Measurements from ENCODE around the gene ARMS2. TPM values are rescaled to one million over a fixed set of nuclear protein-coding genes. Genes with fewer than 3 reads are reported as not detected.

The ARMS2 gene
- total and polyA plus RNA-seq, 2 of the 13 experiments (the other 11 are each of a cell fraction or from before 2014, with no cell fraction given), result not detected

GRCh38 chr10:122448600-122448999, 5.9 kb upstream of the ARMS2 start:
- WGBS (ENCODE audit: low lambda C conversion rate), result 38% methylated on average over 3 of the region's 3 CpGs
- ATAC-seq, result no peak

GRCh38 chr10:122449153-122449552, 5.3 kb upstream of the ARMS2 start:
- FAIRE-seq, result no peak
- no peaks in the 10 kb centered on the region for H3K79me2 ChIP-seq (ENCODE audit: insufficient read depth, low read length)
- H3K27me3 ChIP-seq (ENCODE audit: control insufficient read depth in 1 of 2, insufficient read depth in 2 of 2, low read length in 2 of 2), result peaks cover 0 to 28% of the 10 kb centered on the region in 2 experiments; a peak in 3 of 5 replicates
- CTCF ChIA-PET (ENCODE audit: low intra/inter-chr PET ratio, low total read pairs), result no interaction called here
- H3K9me3 ChIP-seq (ENCODE audit: low read length), result no peaks in the 10 kb centered on the region
- H3K4me3 ChIP-seq (replicated peaks in 1 of 3; ENCODE audit: insufficient read depth in 1 of 3, low read depth in 2 of 3, low read length in 3 of 3), result no peak overlapping the region
- BruUV-seq (replicated peaks), result no TSS peak
- no peaks in the 10 kb centered on the region for H4K20me1 ChIP-seq (ENCODE audit: insufficient read depth, low read length)
- no peak overlapping the region for H2AFZ ChIP-seq (ENCODE audit: low read length)
- no peak overlapping the region for H3K4me2 ChIP-seq (ENCODE audit: low read depth, low read length)
- intact Hi-C loops (cut with micrococcal nuclease; ENCODE audit: unreplicated experiment), result loop anchor here (10.0 kb wide), 1 partner anchor 116 kb away; the partner anchor contains the start of gene DMBT1
- ATAC-seq, result no peak
- H3K27ac ChIP-seq (ENCODE audit: extremely low read length, insufficient read depth, low read length), result no peak overlapping the region
- DNase-seq (ENCODE audit: low spot score), result no peak
- 5% methylated on average over 4 of the region's 4 CpGs for WGBS (ENCODE audit: low lambda C conversion rate)
- no peaks in the 10 kb centered on the region for H3K4me1 ChIP-seq (ENCODE audit: insufficient read depth, low read length)
- no peak overlapping the region for H3K9ac ChIP-seq (ENCODE audit: insufficient read depth, low read depth, low read length)
- POLR2A ChIA-PET, result no interaction called here
- no peaks in the 10 kb centered on the region for H3K36me3 ChIP-seq (replicated peaks in 1 of 2; ENCODE audit: control insufficient read depth in 1 of 2, insufficient read depth in 2 of 2, low read length in 2 of 2)
- in situ Hi-C loops (cut with HindIII; ENCODE audit: extremely low pct_ligation_motif_present, low pct_unique_long_range_greater_than_20kb), result no loop called here
- no peak for TF ChIP-seq MTERF4 (CRISPR knock-in tag; IDR thresholded peaks at IDR 0.05)
- TF ChIP-seq, protein P1, sequence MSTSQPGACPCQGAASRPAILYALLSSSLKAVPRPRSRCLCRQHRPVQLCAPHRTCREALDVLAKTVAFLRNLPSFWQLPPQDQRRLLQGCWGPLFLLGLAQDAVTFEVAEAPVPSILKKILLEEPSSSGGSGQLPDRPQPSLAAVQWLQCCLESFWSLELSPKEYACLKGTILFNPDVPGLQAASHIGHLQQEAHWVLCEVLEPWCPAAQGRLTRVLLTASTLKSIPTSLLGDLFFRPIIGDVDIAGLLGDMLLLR (CRISPR knock-in tag; IDR thresholded peaks at IDR 0.05), result no peak
- TF ChIP-seq, protein P2, sequence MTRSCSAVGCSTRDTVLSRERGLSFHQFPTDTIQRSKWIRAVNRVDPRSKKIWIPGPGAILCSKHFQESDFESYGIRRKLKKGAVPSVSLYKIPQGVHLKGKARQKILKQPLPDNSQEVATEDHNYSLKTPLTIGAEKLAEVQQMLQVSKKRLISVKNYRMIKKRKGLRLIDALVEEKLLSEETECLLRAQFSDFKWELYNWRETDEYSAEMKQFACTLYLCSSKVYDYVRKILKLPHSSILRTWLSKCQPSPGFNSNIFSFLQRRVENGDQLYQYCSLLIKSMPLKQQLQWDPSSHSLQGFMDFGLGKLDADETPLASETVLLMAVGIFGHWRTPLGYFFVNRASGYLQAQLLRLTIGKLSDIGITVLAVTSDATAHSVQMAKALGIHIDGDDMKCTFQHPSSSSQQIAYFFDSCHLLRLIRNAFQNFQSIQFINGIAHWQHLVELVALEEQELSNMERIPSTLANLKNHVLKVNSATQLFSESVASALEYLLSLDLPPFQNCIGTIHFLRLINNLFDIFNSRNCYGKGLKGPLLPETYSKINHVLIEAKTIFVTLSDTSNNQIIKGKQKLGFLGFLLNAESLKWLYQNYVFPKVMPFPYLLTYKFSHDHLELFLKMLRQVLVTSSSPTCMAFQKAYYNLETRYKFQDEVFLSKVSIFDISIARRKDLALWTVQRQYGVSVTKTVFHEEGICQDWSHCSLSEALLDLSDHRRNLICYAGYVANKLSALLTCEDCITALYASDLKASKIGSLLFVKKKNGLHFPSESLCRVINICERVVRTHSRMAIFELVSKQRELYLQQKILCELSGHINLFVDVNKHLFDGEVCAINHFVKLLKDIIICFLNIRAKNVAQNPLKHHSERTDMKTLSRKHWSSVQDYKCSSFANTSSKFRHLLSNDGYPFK (CRISPR knock-in tag; IDR thresholded peaks at IDR 0.05; ENCODE audit: borderline replicate concordance), result no peak
- no peak for TF ChIP-seq KLF11 (CRISPR knock-in tag; IDR thresholded peaks at IDR 0.05)
- TF ChIP-seq KMT2A (CRISPR knock-in tag; IDR thresholded peaks at IDR 0.05), result no peak

More at GRCh38 chr10:122448600-122448999, 5.9 kb upstream of the ARMS2 start:
- CTCF ChIA-PET (ENCODE audit: low intra/inter-chr PET ratio, low total read pairs), result no interaction called here
- Histone ChIP-seq H3K9ac (ENCODE audit: insufficient read depth, low read depth, low read length) (no peak overlapping the region), H3K27me3 (ENCODE audit: control insufficient read depth in 1 of 2, insufficient read depth in 2 of 2, low read length in 2 of 2) (peaks cover 0 to 28% of the 10 kb centered on the region in 2 experiments; a peak in 3 of 5 replicates), H4K20me1 (ENCODE audit: insufficient read depth, low read length) (no peaks in the 10 kb centered on the region), H3K4me1 (ENCODE audit: insufficient read depth, low read length) (no peaks in the 10 kb centered on the region), H3K9me3 (ENCODE audit: low read length) (no peaks in the 10 kb centered on the region), H2AFZ (ENCODE audit: low read length) (no peak overlapping the region), H3K4me2 (ENCODE audit: low read depth, low read length) (no peak overlapping the region), H3K4me3 (replicated peaks in 1 of 3; ENCODE audit: insufficient read depth in 1 of 3, low read depth in 2 of 3, low read length in 3 of 3) (no peak overlapping the region), H3K27ac (ENCODE audit: extremely low read length, insufficient read depth, low read length) (no peak overlapping the region), H3K79me2 (ENCODE audit: insufficient read depth, low read length) (no peaks in the 10 kb centered on the region), H3K36me3 (replicated peaks in 1 of 2; ENCODE audit: control insufficient read depth in 1 of 2, insufficient read depth in 2 of 2, low read length in 2 of 2) (no peaks in the 10 kb centered on the region)
- FAIRE-seq, result no peak
- intact Hi-C loops (cut with micrococcal nuclease; ENCODE audit: unreplicated experiment), result loop anchor here (10.0 kb wide), 1 partner anchor 116 kb away; the partner anchor contains the start of gene DMBT1
- POLR2A ChIA-PET, result no interaction called here
- no peak for DNase-seq (ENCODE audit: low spot score)
- in situ Hi-C loops (cut with HindIII; ENCODE audit: extremely low pct_ligation_motif_present, low pct_unique_long_range_greater_than_20kb), result no loop called here
- no peak for TF ChIP-seq ZNF343 (CRISPR knock-in tag; IDR thresholded peaks at IDR 0.05)
- TF ChIP-seq NR3C1 (CRISPR knock-in tag; IDR thresholded peaks at IDR 0.05), result no peak
- TF ChIP-seq LCORL (IDR thresholded peaks at IDR 0.05), result no peak
- no peak for TF ChIP-seq LCORL (CRISPR knock-in tag; IDR thresholded peaks at IDR 0.05)
- no peak for TF ChIP-seq MIER3 (CRISPR knock-in tag; IDR thresholded peaks at IDR 0.05; ENCODE audit: borderline replicate concordance)
- TF ChIP-seq MYC (CRISPR knock-in tag; IDR thresholded peaks at IDR 0.05; ENCODE audit: borderline replicate concordance), result no peak
- no peak for TF ChIP-seq ESRRA (CRISPR knock-in tag; IDR thresholded peaks at IDR 0.05; ENCODE audit: low read depth)
- BruUV-seq (replicated peaks), result no TSS peak

Data from HepG2 (cell line).